Measurements from ENCODE around the gene RBFOX1.
"Not testable (repeated sequence)": the region's sequence is repeated elsewhere in the genome, so short reads cannot be mapped to it uniquely, and the experiment has no call there.

GRCh38 chr16:7502591-7503157 is 170.0 kb downstream of the RBFOX1 start:
- TF ChIP-seq POLR2A (IDR thresholded peaks at IDR 0.05), result not testable (repeated sequence)
- TF ChIP-seq, protein P1, sequence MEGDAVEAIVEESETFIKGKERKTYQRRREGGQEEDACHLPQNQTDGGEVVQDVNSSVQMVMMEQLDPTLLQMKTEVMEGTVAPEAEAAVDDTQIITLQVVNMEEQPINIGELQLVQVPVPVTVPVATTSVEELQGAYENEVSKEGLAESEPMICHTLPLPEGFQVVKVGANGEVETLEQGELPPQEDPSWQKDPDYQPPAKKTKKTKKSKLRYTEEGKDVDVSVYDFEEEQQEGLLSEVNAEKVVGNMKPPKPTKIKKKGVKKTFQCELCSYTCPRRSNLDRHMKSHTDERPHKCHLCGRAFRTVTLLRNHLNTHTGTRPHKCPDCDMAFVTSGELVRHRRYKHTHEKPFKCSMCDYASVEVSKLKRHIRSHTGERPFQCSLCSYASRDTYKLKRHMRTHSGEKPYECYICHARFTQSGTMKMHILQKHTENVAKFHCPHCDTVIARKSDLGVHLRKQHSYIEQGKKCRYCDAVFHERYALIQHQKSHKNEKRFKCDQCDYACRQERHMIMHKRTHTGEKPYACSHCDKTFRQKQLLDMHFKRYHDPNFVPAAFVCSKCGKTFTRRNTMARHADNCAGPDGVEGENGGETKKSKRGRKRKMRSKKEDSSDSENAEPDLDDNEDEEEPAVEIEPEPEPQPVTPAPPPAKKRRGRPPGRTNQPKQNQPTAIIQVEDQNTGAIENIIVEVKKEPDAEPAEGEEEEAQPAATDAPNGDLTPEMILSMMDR (IDR thresholded peaks at IDR 0.05), result not testable (repeated sequence)
